Daoy (cell line): Measurements from ENCODE around the gene SLCO4A1. TPM values are rescaled to one million over a fixed set of nuclear protein-coding genes. Genes with fewer than 3 reads are reported as not detected.

Experiments used
- DNase-seq: peaks from one replicate; pipeline ENCODE4 v3.0.0-alpha.2; 2015; ENCODE audit warnings: low read depth
- total RNA-seq: library from RNA; depleted of rRNA; stranded (reverse); fragments of >200 nt; shearing (Covaris generic); gene quantifications from 2 replicates; pipeline ENCODE4 v1.2.3, GENCODE V29; 2014

The SLCO4A1 gene
- total RNA-seq, 1 experiment from 2014 or later = 16.3 TPM

DNA sequence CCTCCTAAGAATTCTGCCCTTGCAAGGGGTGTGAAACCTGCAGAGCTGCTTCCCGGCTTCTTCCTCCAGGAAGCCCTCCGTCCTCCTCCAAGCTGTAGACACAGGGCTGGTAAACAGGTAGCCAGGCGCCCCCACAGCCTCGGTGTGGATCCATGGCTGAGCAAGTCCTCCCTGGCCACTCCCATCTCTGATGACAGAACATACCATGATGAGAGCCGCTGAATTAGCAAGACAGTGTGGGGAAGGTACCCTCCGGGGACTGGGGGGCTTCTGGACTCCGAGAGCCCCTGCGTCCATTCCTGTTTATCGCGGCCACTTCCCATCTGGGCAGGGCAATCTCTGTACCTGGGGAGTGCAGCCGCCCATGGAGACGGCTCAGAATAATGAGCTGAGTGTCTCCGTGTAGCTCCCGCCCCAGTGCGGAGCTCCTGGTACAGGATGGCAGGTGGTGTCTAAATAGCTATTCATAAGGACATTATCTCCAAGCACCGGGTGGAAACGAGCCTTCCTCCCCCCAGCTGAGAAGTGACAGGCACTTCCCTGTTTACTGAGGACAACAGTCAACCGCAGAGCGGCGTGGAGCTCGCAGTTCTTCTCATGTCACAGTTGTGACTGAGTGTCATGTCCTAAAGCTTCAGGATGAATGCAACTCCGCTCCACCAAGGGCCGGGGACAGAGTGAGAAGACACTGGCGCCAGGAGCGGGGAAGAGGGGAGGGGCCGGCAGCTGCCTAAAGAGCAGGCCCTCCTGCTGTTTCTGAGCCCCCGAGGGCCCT, 43.7 kb downstream of the SLCO4A1 start:
- DNase-seq = no peak

DNA sequence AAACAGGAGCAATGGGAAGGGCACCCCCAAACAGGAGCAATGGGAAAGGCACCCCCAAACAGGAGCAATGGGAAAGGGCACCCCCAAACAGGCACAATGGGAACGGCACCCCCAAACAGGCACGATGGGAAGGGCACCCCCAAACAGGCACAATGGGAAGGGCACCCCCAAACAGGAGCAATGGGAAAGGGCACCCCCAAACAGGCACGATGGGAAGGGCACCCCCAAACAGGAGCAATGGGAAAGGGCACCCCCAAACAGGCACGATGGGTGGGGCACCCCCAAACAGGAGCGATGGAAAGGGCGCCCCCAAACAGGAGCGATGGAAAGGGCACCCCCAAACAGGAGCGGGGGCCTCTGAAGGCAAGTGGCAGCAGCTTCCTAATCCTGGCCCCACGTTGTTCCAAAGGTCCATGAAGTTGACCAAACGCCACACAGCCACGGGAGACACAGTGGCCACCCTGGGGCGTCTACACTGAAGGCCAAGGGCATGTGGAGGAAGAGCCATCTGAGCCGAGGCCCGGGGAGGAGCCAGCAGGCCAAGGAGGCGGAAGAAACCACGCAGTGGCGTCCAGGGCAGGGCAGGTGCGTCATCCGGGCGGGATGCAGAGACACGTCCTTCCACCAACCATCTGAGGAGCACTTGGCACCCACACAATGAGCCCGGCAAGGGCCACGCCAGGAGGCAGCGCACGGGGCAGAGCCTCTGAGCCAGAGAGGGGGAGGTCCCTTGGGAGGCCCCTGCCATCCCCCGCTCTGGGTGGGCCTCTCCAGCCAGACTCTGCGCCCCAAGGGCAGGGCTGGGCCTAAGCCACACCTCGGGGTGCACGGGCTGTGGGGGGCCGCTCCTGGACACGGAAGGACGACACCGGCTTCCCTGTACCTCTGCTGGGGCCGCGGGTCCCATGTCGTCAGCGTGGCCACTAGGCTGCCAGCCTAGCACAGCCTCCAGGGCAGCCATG, 44.8 kb downstream of the SLCO4A1 start:
- DNase-seq = no peak

DNA sequence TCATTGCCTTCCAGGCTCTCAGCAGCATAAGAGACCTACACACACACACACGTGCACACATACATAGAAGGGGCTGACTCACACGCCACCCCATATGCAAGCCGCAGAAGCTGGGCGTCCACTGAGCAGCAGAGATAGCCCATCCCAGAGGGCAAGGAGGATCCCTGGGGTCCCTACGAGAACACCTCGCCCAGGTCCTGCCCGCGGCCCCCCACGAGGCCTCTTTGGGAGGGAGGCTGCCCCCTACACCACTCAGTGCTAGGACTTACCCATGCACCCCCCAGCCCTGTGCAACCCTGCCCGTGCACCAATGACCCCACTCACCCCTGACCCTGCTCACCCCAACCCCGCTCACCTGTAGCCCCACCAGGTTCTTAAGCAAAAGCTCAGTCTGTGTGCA, 45.8 kb downstream of the SLCO4A1 start:
- no peak for DNase-seq

- DNase-seq = no peak
These were observed 46.7 kb downstream of the SLCO4A1 start for GRCh38 chr20:62688855-62689460.

- DNase-seq = no peak
These were observed 47.6 kb downstream of the SLCO4A1 start for GRCh38 chr20:62689861-62690260.

DNA sequence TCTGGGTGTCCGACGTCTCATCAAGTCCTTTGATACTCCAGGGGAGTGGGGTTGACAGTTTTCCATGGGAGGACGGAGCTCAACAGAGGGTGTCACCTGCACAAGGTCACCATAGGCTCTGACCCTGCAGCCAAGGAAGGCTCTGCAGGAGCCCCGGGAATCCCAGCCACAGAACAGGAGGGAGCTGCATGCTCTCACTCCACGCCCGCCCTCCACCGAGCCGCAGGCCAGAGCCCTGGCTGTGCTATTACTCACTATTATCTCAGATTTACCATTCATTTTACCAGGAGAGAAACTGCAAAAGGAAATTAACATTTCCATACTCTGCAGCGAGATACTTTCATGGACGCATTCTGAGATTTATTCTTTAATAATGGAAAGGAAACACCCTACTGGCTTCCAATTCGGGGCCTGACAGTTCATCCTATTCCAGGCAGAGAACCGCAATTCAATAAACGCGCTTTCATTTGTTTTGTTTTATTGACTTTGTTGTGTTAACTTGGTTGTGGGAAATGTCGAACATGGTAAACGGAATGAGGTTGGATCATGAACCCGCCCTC, 48.0 kb downstream of the SLCO4A1 start:
- no peak for DNase-seq

DNA sequence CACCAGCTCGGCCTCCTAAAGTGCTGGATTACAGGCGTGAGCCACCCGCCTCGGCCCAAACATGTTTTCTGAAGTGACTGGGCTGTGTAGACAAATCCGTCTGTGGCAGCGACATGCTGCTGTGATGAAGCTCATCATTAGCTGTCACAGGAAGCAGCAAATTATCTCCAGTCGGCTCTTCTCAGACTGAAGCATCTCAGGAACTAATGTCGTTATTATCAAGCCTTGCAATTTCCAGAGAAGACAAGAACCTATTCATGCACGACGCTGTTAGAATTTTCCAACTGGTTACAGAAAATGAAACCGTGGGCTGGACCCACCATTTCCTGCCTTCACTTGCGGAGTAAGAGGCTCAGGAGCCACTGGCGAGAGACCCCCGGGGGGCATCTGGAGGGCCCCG, 49.2 kb downstream of the SLCO4A1 start:
- no peak for DNase-seq

DNA sequence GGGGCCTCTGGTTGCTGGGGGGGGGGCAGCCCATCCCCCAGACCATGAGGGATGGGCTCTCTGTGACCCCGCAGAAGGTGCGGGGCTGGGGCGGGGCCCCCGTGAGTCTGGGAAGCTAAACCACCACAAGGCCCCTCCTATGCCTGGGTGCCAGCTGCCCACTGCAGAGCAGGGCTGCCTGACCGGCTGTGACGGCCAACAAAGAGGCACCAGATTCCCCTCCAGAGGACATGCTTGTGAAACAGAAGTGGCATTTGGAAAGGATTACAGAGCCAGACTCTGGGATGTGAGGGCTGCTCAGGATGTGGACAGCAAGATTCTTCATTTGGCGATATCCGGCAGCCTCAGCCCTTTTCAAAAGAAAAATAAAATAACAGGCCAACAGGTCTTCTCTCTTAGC, 49.9 kb downstream of the SLCO4A1 start:
- no peak for DNase-seq

GRCh38 chr20:62692801-62693523, 50.7 kb downstream of the SLCO4A1 start:
- DNase-seq = no peak

DNA sequence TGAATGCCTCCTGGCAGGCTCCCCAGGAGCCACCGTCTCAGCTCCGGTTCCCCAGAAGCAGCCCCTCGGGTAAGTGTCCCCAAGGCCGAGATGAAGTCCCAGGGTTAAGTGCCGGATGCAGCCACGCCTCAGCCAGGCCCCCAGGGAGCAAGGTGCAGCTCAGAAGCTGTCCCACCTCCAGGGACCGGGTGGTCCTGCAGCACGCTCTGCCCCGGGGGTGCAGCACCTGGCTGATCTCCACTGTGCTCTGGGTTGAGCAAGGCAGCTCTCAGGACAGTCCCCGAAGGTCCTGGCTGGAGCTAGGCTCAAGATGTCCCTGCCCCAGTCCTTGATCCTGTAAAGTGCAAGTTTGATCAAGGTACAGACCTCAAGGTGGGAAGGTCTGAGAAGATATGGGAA, 51.2 kb downstream of the SLCO4A1 start:
- no peak for DNase-seq

DNA sequence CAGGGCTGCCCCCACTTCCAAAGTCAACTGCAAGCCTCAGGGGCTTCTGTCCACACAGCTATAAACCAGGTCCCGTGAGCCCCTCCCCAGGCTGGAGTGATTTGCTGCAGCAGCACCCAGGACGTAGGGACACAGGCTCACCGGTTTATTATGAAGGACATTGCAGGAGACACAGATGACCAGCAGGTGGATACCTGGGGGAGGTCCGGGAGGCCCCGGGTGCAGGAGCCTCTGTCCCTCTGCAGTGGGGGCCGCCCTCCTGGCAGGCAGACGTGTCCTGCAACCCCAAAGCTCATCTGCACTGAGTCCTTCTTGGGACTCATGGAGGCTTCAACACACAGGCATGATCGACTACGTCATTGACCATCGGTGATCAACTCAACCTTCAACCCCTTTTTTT, 51.8 kb downstream of the SLCO4A1 start:
- DNase-seq = no peak

DNA sequence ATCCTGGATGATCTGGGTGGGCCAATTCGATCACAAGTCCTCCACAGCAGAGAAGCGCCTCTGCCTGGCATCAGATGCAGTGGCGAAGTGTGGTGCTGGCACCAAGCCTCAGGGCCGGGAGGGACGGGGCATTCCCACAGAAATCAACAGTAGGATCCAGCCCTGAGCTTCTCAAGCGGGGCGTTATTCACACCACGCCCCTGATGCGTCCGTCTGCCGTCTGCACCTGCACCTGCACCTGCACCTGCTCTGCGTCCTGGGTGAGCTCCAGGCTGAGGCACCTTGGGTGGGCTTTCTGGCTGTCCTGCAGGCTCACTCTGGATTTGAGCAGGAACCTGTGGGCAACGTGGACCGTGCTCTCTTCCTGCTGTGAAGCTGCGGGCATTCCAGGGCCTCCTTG, 52.6 kb downstream of the SLCO4A1 start:
- no peak for DNase-seq

DNA sequence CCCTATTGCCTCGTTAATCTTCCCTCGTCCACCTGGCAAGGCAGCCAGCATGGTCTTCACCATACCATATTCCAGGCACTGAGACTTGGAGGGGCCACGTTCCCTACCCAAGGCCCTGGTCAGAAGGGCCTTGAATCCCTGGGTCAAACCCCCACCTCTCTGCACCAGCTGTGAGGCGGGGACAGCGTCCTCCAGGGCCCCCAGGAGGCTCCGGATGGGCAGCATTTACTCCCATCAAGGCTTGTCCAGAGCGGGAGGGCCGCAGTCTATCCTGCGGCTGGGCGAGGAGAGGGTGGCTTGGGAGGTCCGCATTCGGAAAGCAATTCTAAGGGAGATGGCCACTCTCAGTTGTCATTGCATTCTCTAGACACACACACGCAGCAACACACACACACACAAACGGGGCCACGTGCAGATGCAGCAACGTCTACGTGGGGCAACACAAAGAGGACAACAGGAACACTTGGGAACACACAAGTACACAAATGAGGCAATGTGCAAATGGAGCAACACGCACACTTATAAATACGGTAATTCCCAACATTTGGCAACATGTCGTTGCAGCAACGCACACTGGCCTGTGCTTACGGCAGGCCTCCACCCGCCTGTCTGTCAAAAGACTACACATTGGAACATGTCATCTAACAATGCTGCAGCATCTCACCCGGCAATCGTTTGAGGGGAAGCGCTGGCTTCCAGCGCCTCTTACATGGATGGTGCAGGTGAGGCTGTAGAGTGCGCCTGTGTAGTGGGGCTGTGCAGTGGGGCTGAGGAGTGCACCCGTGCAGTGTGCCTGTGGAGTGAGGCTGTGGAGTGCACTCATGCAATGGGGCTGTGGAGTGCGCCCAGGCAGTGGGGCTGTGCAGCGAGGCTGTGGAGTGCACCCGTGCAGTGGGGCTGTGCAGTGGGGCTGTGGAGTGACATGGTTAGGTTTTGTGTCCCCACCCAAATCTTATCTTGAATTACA, 53.4 kb downstream of the SLCO4A1 start:
- DNase-seq = no peak

DNA sequence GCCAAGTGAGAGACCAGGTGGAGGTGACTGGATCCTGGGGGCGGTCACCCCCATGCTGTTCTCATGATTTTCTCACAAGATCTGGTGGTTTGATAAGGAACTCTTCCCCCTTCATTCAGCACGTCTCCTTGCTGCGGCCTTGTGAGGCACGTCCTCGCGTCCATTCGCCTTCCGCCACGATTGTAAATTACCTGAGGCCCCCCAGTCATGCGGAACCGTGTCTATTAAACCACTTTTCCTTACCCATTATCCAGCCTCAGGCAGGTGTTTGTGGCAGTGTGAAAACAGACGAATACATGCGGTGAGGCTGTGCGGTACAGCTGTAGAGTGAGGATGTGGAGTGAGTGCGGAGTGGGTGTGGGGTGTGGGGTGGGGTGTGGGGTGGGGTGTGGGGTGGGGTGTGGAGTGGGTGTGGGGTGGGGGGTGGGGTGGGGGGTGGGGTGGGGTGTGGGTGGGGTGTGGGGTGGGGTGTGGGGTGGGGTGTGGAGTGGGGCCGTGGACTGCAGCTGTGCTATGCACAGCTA, 54.2 kb downstream of the SLCO4A1 start:
- no peak for DNase-seq

DNA sequence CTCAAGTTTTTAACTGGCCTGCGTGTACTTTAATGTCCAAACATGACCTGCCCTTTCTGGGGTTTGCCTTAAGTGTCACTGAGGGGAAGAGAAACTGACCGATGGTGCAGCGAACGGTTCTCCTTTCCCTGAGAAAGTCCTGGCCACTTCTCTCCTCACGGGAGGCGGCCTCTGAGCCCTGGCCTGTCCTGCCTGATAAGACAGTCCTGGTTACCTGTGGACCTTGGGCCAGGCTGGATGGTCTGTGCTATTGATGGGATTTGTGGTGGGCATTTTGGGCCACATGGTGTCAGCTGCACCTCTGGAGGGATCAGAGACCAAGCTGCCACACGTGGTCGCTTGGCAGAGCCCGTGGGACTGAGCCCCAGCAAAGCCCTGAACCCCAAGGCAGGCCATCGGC, 54.7 kb downstream of the SLCO4A1 start:
- no peak for DNase-seq

- no peak for DNase-seq
These were observed 55.2 kb downstream of the SLCO4A1 start for GRCh38 chr20:62697468-62697912.

DNA sequence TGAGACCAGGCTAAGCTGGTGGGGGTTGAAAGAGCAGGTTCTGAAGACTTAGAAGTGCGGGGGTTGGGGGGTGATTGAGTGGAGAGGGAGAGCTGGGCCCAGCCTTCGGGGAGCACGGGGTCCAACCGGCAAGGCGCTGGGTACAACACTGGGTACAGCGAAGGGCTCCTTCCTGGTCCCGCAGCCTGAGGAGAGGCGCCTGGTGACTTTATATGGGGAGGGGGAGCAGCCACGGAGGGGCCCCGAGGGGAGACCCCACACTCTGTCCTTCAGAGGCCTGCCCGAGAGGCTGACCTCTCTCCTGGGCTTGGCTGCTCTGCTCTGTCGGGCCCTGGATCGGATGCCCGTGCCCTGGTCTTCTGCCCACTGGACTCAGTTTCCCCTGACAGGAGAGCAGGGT, 55.9 kb downstream of the SLCO4A1 start:
- no peak for DNase-seq

DNA sequence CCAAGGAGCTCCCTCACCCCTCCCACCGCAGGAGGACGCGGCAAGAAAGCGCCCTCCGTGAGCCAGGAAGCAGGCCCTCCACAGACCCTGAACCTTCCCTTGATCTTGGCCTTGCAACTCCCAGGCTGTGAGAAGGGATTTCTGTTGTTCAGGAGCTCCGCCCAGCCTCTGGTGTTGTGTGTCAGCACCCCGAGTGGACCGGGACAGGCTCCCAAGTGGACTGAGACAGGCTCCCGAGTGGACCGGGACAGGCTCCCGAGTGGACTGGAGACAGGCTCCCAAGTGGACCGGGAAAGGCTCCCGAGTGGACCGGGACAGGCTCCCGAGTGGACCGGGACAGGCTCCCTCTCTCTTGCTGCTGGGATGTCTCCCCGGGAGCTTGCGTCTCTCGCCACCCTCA, 57.0 kb downstream of the SLCO4A1 start:
- no peak for DNase-seq

GRCh38 chr20:62699741-62700140, 57.4 kb downstream of the SLCO4A1 start:
- DNase-seq = no peak
